OCI-LY7 (cell line): ENCODE results near the gene RASGRP1.

Source experiments
- CTCF ChIP-seq: fragments of 200-600 bp; sonication (generic); conservative IDR thresholded peaks from 2 replicates; pipeline ENCODE4 v1.5.1; 2014; ENCODE audit warnings: mild to moderate bottlenecking, antibody characterized with exemption, low read length, moderate library complexity, mixed read lengths
- EZH2phosphoT487 ChIP-seq: fragments of 200-600 bp; sonication (generic); IDR thresholded peaks from 2 replicates; pipeline ENCODE4 v1.6.1; 2018; ENCODE audit warnings: low read depth, borderline replicate concordance, mild to moderate bottlenecking, mixed run types, antibody characterized with exemption, low read length, moderate library complexity, mixed read lengths

- TF ChIP-seq CTCF (no peak), EZH2phosphoT487 (no peak)
These were observed 100.7 kb downstream of the RASGRP1 start for GRCh38 chr15:38463893-38464292.
